CD4-positive, alpha-beta T cell treated with Interleukin-21 for 1 hour (primary cell): ENCODE results near the gene RANBP3L.
"Not testable (repeated sequence)": the region's sequence is repeated elsewhere in the genome, so short reads cannot be mapped to it uniquely, and the experiment has no call there.

Experiments
- DNase-seq: peaks from one replicate; pipeline ENCODE4 v3.0.0-alpha.2; 2020

RANBP3L gene

DNA sequence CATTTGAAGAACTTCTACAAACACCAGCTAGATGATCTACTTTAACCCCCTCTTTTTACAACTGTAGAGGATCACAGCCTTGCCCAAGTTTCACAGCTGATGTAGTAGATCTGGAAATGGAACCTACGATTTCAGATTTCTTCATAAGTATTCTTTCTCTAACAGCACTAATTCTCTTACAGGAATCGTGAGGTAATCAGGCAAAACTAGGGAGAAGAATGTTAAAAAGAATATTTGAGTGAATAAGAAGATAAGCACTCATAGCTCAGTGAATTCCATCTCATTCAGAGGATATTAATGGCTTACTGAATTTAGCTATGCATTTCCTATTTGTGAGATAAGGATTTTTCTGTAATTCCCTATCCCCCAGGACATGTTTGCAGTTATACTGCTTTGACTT, 102.1 kb downstream of the RANBP3L start:
- DNase-seq = no peak

DNA sequence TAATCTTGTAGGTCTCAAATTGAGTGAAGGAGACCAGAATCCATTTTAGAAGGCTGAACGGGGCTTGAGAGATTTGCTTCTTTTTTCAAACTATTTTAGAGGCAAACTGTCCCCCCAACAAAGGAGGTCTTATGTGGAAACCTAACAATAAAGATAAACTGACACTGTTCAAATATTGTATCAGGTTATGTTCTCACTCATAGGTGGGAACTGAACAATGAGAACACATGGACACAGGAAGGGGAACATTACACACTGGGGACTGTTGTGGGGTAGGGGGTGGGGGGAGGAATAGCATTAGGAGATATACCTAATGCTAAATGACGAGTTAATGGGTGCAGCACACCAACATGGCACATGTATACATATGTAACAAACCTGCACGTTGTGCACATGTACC, 102.9 kb downstream of the RANBP3L start:
- DNase-seq = not testable (repeated sequence)
